Measurements from ENCODE around the gene UBE2D3. TPM values are rescaled to one million over a fixed set of nuclear protein-coding genes. Genes with fewer than 3 reads are reported as not detected.
A peak's percentile ranks its signal among the peaks of the same experiment; 100 is the strongest.

UBE2D3 gene
- total RNA-seq, 1 experiment from 2014 or later: 191 TPM

DNA sequence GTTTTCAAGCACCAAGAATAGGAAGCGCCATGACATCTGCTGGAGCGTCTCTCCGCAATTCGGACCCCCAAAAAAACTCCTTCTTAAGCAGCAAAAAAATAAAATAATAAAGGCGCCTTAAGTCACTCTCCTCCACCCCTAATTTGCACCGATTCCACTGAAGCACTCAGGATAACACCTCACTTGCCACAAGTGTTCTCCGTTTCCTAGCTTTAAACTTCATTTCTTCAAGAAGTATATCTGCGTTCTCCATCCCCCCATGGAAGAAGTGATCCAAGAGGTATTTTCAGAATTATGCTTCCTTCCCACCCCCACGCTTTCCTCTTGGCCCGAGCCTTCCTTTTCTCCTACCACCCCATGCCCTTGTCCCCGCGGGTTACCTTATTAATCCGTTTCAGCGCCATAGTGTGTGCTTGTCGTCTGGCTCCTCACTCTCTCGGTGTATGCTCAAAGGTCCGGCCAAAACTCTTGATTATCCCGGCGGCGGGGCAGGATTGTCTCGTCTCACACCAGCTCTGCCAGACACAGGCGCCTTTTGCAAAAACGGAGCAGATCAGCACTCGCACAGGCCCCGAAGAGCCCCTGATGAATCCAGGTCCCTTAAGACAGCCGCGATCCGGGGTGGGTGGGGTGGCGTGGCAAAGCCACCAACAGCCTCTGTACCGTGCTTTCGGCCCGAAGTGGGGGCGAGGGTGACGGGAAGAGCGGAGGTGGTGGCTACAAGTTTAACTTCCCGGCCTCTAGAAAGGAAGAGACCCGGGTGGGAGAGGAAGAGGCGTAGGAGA lies 1.1 kb downstream of the UBE2D3 start:
- ChIA-PET CTCF (no interaction called here), POLR2A (interaction anchor here (0.6 to 2.4 kb wide), 3 partner anchors 16 to 42 kb away, joined by 3 to 23 read pairs (median 13); partner anchors contain the start of gene CISD2)
- ATAC-seq: no peak
- Histone ChIP-seq H3K4me3 (ENCODE audit: low read depth in 2 of 2, low read length in 2 of 2) (peak overlapping the region; percentile 89 to 96), H3K9me3 (ENCODE audit: control insufficient read depth, insufficient read depth, low read depth, low read length) (no peaks in the 10 kb centered on the region), H3K27ac (ENCODE audit: low read length) (peak overlapping the region; percentile 94), H3K4me1 (ENCODE audit: control insufficient read depth, insufficient read depth, low read length) (peaks cover 27% of the 10 kb centered on the region), H3K36me3 (ENCODE audit: control insufficient read depth, insufficient read depth, low read length) (peaks cover 23% of the 10 kb centered on the region), H3K27me3 (ENCODE audit: control insufficient read depth, insufficient read depth, low read length) (no peaks in the 10 kb centered on the region)
- BruUV-seq (replicated peaks): TSS peak; percentile 58
- intact Hi-C loops (cut with micrococcal nuclease; ENCODE audit: unreplicated experiment): no loop called here
- in situ Hi-C loops (cut with HindIII; ENCODE audit: low pct_unique_long_range_greater_than_20kb, low sequenced_read_pairs): no loop called here
- no peak for DNase-seq (ENCODE audit: low read depth, low spot score)
- TF ChIP-seq, protein P1, sequence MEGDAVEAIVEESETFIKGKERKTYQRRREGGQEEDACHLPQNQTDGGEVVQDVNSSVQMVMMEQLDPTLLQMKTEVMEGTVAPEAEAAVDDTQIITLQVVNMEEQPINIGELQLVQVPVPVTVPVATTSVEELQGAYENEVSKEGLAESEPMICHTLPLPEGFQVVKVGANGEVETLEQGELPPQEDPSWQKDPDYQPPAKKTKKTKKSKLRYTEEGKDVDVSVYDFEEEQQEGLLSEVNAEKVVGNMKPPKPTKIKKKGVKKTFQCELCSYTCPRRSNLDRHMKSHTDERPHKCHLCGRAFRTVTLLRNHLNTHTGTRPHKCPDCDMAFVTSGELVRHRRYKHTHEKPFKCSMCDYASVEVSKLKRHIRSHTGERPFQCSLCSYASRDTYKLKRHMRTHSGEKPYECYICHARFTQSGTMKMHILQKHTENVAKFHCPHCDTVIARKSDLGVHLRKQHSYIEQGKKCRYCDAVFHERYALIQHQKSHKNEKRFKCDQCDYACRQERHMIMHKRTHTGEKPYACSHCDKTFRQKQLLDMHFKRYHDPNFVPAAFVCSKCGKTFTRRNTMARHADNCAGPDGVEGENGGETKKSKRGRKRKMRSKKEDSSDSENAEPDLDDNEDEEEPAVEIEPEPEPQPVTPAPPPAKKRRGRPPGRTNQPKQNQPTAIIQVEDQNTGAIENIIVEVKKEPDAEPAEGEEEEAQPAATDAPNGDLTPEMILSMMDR (IDR thresholded peaks at IDR 0.05): no peak
- TF ChIP-seq, protein P2, sequence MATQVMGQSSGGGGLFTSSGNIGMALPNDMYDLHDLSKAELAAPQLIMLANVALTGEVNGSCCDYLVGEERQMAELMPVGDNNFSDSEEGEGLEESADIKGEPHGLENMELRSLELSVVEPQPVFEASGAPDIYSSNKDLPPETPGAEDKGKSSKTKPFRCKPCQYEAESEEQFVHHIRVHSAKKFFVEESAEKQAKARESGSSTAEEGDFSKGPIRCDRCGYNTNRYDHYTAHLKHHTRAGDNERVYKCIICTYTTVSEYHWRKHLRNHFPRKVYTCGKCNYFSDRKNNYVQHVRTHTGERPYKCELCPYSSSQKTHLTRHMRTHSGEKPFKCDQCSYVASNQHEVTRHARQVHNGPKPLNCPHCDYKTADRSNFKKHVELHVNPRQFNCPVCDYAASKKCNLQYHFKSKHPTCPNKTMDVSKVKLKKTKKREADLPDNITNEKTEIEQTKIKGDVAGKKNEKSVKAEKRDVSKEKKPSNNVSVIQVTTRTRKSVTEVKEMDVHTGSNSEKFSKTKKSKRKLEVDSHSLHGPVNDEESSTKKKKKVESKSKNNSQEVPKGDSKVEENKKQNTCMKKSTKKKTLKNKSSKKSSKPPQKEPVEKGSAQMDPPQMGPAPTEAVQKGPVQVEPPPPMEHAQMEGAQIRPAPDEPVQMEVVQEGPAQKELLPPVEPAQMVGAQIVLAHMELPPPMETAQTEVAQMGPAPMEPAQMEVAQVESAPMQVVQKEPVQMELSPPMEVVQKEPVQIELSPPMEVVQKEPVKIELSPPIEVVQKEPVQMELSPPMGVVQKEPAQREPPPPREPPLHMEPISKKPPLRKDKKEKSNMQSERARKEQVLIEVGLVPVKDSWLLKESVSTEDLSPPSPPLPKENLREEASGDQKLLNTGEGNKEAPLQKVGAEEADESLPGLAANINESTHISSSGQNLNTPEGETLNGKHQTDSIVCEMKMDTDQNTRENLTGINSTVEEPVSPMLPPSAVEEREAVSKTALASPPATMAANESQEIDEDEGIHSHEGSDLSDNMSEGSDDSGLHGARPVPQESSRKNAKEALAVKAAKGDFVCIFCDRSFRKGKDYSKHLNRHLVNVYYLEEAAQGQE (IDR thresholded peaks at IDR 0.05; ENCODE audit: insufficient read depth in 1 of 2, low read depth in 2 of 2, low read length in 1 of 2): no peak
- no peak for TF ChIP-seq POLR2AphosphoS5 (IDR thresholded peaks at IDR 0.05; ENCODE audit: low read depth, low read length)
- no peak for TF ChIP-seq SIN3A (IDR thresholded peaks at IDR 0.05; ENCODE audit: borderline replicate concordance, insufficient read depth, low read depth, low read length)
- no peak for TF ChIP-seq TCF7L2 (IDR thresholded peaks at IDR 0.05; ENCODE audit: low read depth, low read length)

DNA sequence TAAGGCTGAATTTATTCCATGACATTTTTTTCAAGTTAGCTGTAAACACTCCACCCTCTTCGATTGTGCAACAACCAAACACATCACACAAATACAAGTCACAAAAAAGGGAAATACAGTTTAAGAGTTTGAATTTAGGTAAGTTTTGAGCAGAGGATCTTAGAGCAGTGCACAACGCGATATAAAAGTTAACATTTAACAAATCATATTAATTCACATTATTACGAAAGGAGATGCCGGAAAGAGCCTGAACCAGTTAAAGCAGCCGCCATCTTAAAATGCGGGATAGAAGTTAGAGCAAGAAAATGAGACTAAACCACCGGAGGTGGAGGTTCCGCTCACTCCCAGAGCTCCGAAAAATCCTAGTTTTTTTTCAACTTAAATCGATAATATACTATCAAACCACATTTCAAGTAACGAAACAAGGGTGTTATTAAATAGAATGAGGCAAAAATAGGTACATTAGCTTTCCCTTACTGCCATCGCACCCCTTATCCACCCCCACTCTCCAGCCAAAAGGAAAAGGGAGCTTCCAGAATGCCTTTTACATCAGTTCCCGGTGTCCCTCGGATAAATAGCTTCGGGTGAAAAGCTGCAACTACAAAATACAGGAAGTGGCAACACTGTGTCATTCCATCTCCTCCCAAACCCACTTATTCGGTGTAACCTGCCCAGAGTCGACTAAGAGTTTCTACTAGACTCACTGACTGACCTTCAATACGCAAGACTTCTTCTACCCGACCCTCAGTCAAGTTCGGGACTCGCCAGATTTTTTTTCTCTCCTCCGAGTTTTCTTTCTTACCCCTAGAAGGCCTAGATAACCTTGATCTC lies 1.9 kb downstream of the UBE2D3 start:
- intact Hi-C loops (cut with micrococcal nuclease; ENCODE audit: unreplicated experiment) (no loop called here), in situ Hi-C loops (cut with HindIII; ENCODE audit: low pct_unique_long_range_greater_than_20kb, low sequenced_read_pairs) (no loop called here)
- H3K9me3 ChIP-seq (ENCODE audit: control insufficient read depth, insufficient read depth, low read depth, low read length): no peaks in the 10 kb centered on the region
- peak overlapping the region; percentile 89 to 96 for H3K4me3 ChIP-seq (ENCODE audit: low read depth in 2 of 2, low read length in 2 of 2)
- BruUV-seq (replicated peaks): no TSS peak
- H3K36me3 ChIP-seq (ENCODE audit: control insufficient read depth, insufficient read depth, low read length): peaks cover 23% of the 10 kb centered on the region
- CTCF ChIA-PET: no interaction called here
- ATAC-seq: no peak
- H3K27ac ChIP-seq (ENCODE audit: low read length): peak overlapping the region; percentile 94
- no peaks in the 10 kb centered on the region for H3K27me3 ChIP-seq (ENCODE audit: control insufficient read depth, insufficient read depth, low read length)
- TF ChIP-seq, protein P1 (IDR thresholded peaks at IDR 0.05): no peak
- peak; percentile 53 for TF ChIP-seq POLR2AphosphoS5 (IDR thresholded peaks at IDR 0.05; ENCODE audit: low read depth, low read length)
- DNase-seq (ENCODE audit: low read depth, low spot score): peak; percentile 62
- POLR2A ChIA-PET: interaction anchor here (0.6 kb wide), 1 partner anchor 16 kb away, joined by 13 read pairs; no protein-coding TSS in a partner anchor
- H3K4me1 ChIP-seq (ENCODE audit: control insufficient read depth, insufficient read depth, low read length): peaks cover 33% of the 10 kb centered on the region
